ENCODE data around the gene LRRC75A.

DNA sequence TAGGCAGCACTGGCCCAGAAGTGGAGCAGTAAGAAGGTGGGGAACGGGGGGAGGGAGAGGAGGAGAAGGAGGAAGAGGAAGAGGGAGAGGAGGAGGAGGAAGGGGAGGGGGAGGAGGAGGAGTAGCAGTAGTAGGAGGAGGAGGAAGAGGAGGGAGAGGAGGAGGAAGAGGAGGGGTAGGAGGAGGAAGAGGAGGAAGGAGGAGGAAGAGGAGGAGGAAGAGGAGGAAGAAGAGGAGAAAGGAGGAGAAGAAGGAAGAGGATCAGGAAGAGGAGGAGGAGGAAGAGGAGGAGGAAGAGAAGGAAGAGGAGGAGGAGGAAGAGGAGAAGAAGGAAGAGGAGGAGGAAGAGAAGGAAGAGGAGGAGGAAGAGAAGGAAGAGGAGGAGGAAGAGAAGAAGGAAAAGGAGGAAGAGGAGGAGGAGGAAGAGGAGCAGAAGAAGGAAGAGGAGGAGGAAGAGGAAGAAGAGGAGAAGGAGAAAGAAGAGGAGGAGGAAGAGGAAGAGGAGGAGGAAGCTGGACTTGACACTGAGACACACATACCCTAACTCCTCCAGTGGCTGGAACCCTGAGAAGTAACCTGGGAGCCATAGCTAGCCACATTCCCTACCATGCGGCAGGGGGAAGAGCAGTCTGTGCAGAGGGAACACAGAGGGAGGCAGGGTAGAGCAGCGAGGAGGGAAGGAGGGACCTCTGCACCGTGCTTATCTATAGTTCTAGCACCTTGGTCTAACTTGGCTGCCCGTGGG is 35.8 kb downstream of the LRRC75A start:
- TF ChIP-seq, protein P1, sequence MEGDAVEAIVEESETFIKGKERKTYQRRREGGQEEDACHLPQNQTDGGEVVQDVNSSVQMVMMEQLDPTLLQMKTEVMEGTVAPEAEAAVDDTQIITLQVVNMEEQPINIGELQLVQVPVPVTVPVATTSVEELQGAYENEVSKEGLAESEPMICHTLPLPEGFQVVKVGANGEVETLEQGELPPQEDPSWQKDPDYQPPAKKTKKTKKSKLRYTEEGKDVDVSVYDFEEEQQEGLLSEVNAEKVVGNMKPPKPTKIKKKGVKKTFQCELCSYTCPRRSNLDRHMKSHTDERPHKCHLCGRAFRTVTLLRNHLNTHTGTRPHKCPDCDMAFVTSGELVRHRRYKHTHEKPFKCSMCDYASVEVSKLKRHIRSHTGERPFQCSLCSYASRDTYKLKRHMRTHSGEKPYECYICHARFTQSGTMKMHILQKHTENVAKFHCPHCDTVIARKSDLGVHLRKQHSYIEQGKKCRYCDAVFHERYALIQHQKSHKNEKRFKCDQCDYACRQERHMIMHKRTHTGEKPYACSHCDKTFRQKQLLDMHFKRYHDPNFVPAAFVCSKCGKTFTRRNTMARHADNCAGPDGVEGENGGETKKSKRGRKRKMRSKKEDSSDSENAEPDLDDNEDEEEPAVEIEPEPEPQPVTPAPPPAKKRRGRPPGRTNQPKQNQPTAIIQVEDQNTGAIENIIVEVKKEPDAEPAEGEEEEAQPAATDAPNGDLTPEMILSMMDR (conservative IDR thresholded peaks at IDR 0.05): no peak
- no peak for TF ChIP-seq EZH2 (IDR thresholded peaks at IDR 0.05; ENCODE audit: low read depth)
